ENCODE data around the gene CYB5B.

GRCh38 chr16:69465083-69465721, 40.8 kb downstream of the CYB5B start:
- peak; percentile 34 for TF ChIP-seq CTCF (IDR thresholded peaks at IDR 0.05; ENCODE audit: low read depth, low read length)
- no peak for TF ChIP-seq EZH2phosphoT487 (IDR thresholded peaks at IDR 0.05; ENCODE audit: low read depth)
